Mesothelial cell of epicardium (in vitro differentiated cells): ENCODE results near the gene POLG. TPM values are rescaled to one million over a fixed set of nuclear protein-coding genes. Genes with fewer than 3 reads are reported as not detected.
"Not testable (repeated sequence)": the region's sequence is repeated elsewhere in the genome, so short reads cannot be mapped to it uniquely, and the experiment has no call there.

ENCODE experiments used
- DNase-seq, 2 experiments: peaks; one replicate each; pipeline ENCODE4 v3.0.0; 2021; ENCODE audit warnings: low spot score in 2 of 2; ENCODE audit not compliant: unreplicated experiment in 2 of 2
- H3K27ac Mint-ChIP-seq: 2 replicates; pipeline ENCODE4 v1.8.0; 2021; ENCODE audit warnings: mixed read lengths
- H3K27me3 Mint-ChIP-seq: 2 replicates; pipeline ENCODE4 v1.8.0; 2021; ENCODE audit warnings: low read depth, mixed read lengths
- H3K36me3 Mint-ChIP-seq: 2 replicates; pipeline ENCODE4 v1.8.0; 2021; ENCODE audit warnings: mixed read lengths
- H3K4me1 Mint-ChIP-seq: 2 replicates; pipeline ENCODE4 v1.8.0; 2021; ENCODE audit warnings: mixed read lengths
- H3K4me3 Mint-ChIP-seq: 2 replicates; pipeline ENCODE4 v1.8.0; 2021; ENCODE audit warnings: mild to moderate bottlenecking, moderate library complexity, mixed read lengths
- H3K9me3 Mint-ChIP-seq: 2 replicates; pipeline ENCODE4 v1.8.0; 2021; ENCODE audit warnings: mixed read lengths
- microRNA-seq: library from miRNA; unstranded; fragments of <30 nt; microRNA quantifications from one replicate; pipeline ENCODE4 v1.2.0, GENCODE V29; 2021; ENCODE audit warnings: inconsistent platforms, mixed read lengths
- total RNA-seq: library from RNA; stranded (reverse); gene quantifications from 3 replicates; pipeline ENCODE4 v1.2.1, GENCODE V29; 2021
- TF ChIP-seq, protein P1 (sequence below): fragments of 200-600 bp; sonication (generic); IDR thresholded peaks from one replicate; pipeline ENCODE4 v1.5.0; 2021; ENCODE audit warnings: antibody characterized with exemption; ENCODE audit not compliant: unreplicated experiment

Gene POLG
- total RNA-seq, 1 donor from 2014 or later: 68.2 TPM

DNA sequence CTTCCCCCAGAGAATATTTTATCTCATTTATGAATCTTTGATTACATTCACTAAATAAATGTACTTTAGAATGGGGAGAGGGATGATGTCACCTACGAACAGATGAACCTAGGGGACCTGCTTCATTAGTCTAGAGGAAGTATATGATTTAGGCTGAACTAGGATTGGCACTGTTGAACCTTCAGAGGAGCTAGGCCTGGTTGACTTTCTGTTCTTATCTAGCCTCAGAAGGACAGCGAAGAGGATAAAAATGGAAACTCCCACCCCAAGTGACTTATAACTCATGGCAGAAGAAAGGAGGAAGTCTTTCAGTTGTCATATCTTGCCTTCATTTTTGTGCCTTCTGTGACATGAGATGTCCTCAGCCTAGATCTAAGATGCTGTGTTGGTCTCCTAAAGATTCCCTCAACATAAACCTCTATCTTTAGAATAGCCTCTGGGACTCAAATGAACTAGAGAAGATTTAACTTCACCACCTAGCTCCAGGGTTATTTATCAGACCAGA is 42.6 kb downstream of the POLG start:
- no peak for DNase-seq
- Mint-ChIP-seq H3K9me3 (peaks cover 4% of the 10 kb centered on the region), H3K4me1 (no peaks in the 10 kb centered on the region), H3K27me3 (no peaks in the 10 kb centered on the region), H3K27ac (no peak overlapping the region), H3K4me3 (no peak overlapping the region), H3K36me3 (peaks cover 26% of the 10 kb centered on the region)
- TF ChIP-seq, protein P1, sequence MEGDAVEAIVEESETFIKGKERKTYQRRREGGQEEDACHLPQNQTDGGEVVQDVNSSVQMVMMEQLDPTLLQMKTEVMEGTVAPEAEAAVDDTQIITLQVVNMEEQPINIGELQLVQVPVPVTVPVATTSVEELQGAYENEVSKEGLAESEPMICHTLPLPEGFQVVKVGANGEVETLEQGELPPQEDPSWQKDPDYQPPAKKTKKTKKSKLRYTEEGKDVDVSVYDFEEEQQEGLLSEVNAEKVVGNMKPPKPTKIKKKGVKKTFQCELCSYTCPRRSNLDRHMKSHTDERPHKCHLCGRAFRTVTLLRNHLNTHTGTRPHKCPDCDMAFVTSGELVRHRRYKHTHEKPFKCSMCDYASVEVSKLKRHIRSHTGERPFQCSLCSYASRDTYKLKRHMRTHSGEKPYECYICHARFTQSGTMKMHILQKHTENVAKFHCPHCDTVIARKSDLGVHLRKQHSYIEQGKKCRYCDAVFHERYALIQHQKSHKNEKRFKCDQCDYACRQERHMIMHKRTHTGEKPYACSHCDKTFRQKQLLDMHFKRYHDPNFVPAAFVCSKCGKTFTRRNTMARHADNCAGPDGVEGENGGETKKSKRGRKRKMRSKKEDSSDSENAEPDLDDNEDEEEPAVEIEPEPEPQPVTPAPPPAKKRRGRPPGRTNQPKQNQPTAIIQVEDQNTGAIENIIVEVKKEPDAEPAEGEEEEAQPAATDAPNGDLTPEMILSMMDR: no peak

DNA sequence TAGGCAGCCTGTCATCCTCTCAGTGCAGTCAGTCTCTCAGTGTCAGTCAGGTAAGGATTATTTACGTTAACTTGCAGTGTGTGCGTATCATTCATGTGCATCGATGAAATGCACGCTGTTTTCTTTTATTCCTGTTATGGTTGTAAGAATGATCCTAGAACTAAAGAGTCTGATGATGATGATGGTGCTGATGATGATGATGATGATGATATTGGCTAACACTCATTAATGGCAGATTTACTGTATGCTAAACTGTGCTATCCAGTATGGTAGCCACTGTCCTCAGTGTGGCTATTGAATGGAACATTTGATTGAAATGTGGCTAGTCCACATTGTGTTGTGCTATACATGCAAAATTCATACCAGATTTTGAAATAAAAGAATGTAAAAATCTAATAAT is 51.4 kb downstream of the POLG start:
- TF ChIP-seq, protein P1: no peak
- no peaks in the 10 kb centered on the region for H3K4me1 Mint-ChIP-seq
- no peak overlapping the region for H3K27ac Mint-ChIP-seq
- no peaks in the 10 kb centered on the region for H3K27me3 Mint-ChIP-seq
- H3K9me3 Mint-ChIP-seq: peaks cover 13% of the 10 kb centered on the region
- no peak for DNase-seq
- H3K36me3 Mint-ChIP-seq: peaks cover 30% of the 10 kb centered on the region
- no peak overlapping the region for H3K4me3 Mint-ChIP-seq

DNA sequence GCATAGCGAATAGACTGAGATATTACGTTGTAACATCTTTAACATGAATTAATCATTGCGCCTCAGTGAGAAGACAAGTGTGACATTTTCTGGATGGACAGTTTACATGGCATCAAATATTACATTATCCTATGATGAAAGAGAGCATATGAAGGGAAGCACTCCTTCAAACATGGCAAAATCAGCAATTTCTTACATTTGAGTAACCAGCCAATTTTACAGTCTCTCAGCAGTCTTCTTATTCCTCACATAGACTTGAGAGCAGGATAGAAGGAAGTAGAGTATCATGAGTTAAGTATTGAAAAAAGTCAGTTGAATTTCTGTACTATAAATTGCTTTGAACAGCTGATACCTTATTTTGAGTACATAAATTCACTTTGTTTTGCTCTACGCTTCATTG is 52.0 kb downstream of the POLG start:
- no peaks in the 10 kb centered on the region for H3K27me3 Mint-ChIP-seq
- DNase-seq: no peak
- H3K4me3 Mint-ChIP-seq: no peak overlapping the region
- no peak overlapping the region for H3K27ac Mint-ChIP-seq
- no peaks in the 10 kb centered on the region for H3K4me1 Mint-ChIP-seq
- peaks cover 29% of the 10 kb centered on the region for H3K36me3 Mint-ChIP-seq
- peaks cover 13% of the 10 kb centered on the region for H3K9me3 Mint-ChIP-seq
- TF ChIP-seq, protein P1: no peak

DNA sequence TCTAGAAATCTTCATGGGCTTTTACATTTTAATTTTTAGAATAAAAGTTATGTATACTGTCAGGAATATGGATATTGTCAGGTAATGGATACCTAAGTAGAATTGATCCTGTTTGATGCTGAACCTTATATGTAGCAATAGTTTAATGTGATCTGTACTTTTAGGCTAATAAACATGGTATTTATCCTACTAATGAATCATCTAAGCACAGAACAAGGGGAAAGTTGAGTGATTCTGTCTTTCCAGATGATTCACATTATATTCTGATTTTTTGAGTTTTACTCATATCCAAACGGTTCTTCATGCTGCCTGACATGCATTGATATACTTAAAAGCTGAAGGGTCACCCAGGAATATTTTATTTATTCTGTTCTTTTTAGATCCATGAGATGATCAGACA is 56.3 kb downstream of the POLG start:
- Mint-ChIP-seq H3K9me3 (no peaks in the 10 kb centered on the region), H3K4me3 (no peak overlapping the region), H3K27me3 (no peaks in the 10 kb centered on the region), H3K4me1 (no peaks in the 10 kb centered on the region), H3K36me3 (peaks cover 6% of the 10 kb centered on the region), H3K27ac (no peak overlapping the region)
- TF ChIP-seq, protein P1: no peak
- DNase-seq: no peak

DNA sequence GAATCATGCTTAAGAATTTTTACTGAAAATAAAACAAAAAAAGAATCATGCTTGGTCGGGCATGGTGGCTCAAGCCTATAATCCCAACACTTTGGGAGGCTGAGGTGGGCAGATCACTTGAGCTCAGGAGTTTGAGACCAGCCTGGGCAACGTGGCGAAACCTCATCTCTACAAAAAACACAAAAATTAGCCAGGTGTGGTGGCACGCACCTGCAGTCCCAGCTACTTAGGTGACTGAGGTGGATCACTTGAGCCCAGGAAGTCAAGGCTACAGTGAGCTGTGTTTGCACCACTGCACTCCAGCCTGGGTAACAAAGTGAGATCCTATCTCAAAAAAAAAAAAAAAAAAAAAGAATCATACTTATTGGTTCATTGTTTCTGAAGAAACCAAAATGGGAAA is 57.3 kb downstream of the POLG start:
- H3K27me3 Mint-ChIP-seq, H3K27ac Mint-ChIP-seq, DNase-seq, H3K9me3 Mint-ChIP-seq, H3K4me1 Mint-ChIP-seq, H3K4me3 Mint-ChIP-seq, H3K36me3 Mint-ChIP-seq: not testable (repeated sequence)

Small RNA genes within 50 kb of the gene (microRNA-seq; reads per million reads assigned to microRNA genes)
- gene MIR6766 (not detected), gene MIR9-3 (not detected)

Other genes with a start within 250 kb of the POLG start
- gene ABHD2, start 246.4 kb downstream of the POLG start, total RNA-seq: 33.7 to 39.7 TPM (median 39.1 TPM) in 3 replicates
- gene RLBP1, start 113.2 kb downstream of the POLG start, total RNA-seq: not detected in 3 replicates
- gene FANCI, start 90.8 kb downstream of the POLG start, total RNA-seq: 36.3 to 41.9 TPM (median 37.2 TPM) in 3 replicates
- gene RHCG, start 161.8 kb upstream of the POLG start, total RNA-seq: 0.16 to 0.58 TPM in 2 of 3 replicates, not detected in the other
- gene TICRR, start 240.6 kb upstream of the POLG start, total RNA-seq: 9.1 to 10.2 TPM (median 9.9 TPM) in 3 replicates